ENCODE results near the gene GALNS.
A peak's percentile ranks its signal among the peaks of the same experiment; 100 is the strongest.

The GALNS gene

GRCh38 chr16:88798772-88799455 is 57.8 kb downstream of the GALNS start:
- H3K4me2 ChIP-seq (ENCODE audit: low read depth, low read length, poor library complexity, severe bottlenecking), result peak overlapping the region; percentile 75
- peak overlapping the region; percentile 96 for H3K9ac ChIP-seq (ENCODE audit: low read depth, low read length, poor library complexity, severe bottlenecking)
- peaks cover 44% of the 10 kb centered on the region for H3K79me2 ChIP-seq (ENCODE audit: insufficient read depth, low read length)
- H3F3A ChIP-seq (ENCODE audit: low read depth), result peaks cover 4% of the 10 kb centered on the region
- no peaks in the 10 kb centered on the region for H3K9me2 ChIP-seq (replicated peaks; ENCODE audit: low read depth, low read length)
- H3K4me1 ChIP-seq (ENCODE audit: insufficient read depth, low read length, poor library complexity, severe bottlenecking), result peaks cover 50% of the 10 kb centered on the region
- no peaks in the 10 kb centered on the region for H3K36me3 ChIP-seq (ENCODE audit: insufficient read depth, low read length)
- H3K27me3 ChIP-seq (ENCODE audit: insufficient read depth, low read length, poor library complexity, severe bottlenecking), result no peaks in the 10 kb centered on the region
- no peak overlapping the region for H2AFZ ChIP-seq (ENCODE audit: low read length)
- peak overlapping the region; percentile 79 for H3K4me3 ChIP-seq (ENCODE audit: low read length, poor library complexity, severe bottlenecking)
- no peaks in the 10 kb centered on the region for H3K9me3 ChIP-seq (ENCODE audit: insufficient read depth, low read depth, low read length)
- H4K20me1 ChIP-seq (ENCODE audit: insufficient read depth, low read length, poor library complexity, severe bottlenecking), result no peaks in the 10 kb centered on the region
- no peak for TF ChIP-seq EZH2phosphoT487 (IDR thresholded peaks at IDR 0.05; ENCODE audit: borderline replicate concordance)

GRCh38 chr16:88798073-88798472 is 58.7 kb downstream of the GALNS start:
- Histone ChIP-seq H3K79me2 (ENCODE audit: insufficient read depth, low read length) (peaks cover 46% of the 10 kb centered on the region), H4K20me1 (ENCODE audit: insufficient read depth, low read length, poor library complexity, severe bottlenecking) (no peaks in the 10 kb centered on the region), H2AFZ (ENCODE audit: low read length) (no peak overlapping the region), H3K4me2 (ENCODE audit: low read depth, low read length, poor library complexity, severe bottlenecking) (no peak overlapping the region), H3K36me3 (ENCODE audit: insufficient read depth, low read length) (no peaks in the 10 kb centered on the region), H3K4me3 (ENCODE audit: low read length, poor library complexity, severe bottlenecking) (no peak overlapping the region), H3K4me1 (ENCODE audit: insufficient read depth, low read length, poor library complexity, severe bottlenecking) (peaks cover 58% of the 10 kb centered on the region), H3K27me3 (ENCODE audit: insufficient read depth, low read length, poor library complexity, severe bottlenecking) (no peaks in the 10 kb centered on the region), H3K9ac (ENCODE audit: low read depth, low read length, poor library complexity, severe bottlenecking) (no peak overlapping the region), H3K9me2 (replicated peaks; ENCODE audit: low read depth, low read length) (no peaks in the 10 kb centered on the region), H3K9me3 (ENCODE audit: insufficient read depth, low read depth, low read length) (no peaks in the 10 kb centered on the region), H3F3A (ENCODE audit: low read depth) (peaks cover 4% of the 10 kb centered on the region)
- TF ChIP-seq EZH2phosphoT487 (IDR thresholded peaks at IDR 0.05; ENCODE audit: borderline replicate concordance) (no peak), CTCF (conservative IDR thresholded peaks at IDR 0.05; ENCODE audit: low read length) (no peak)

GRCh38 chr16:88796278-88796677 is 60.5 kb downstream of the GALNS start:
- no peaks in the 10 kb centered on the region for H3K9me2 ChIP-seq (replicated peaks; ENCODE audit: low read depth, low read length)
- H3K4me3 ChIP-seq (ENCODE audit: low read length, poor library complexity, severe bottlenecking), result no peak overlapping the region
- H3K9ac ChIP-seq (ENCODE audit: low read depth, low read length, poor library complexity, severe bottlenecking), result peak overlapping the region; percentile 32
- no peaks in the 10 kb centered on the region for H3K27me3 ChIP-seq (ENCODE audit: insufficient read depth, low read length, poor library complexity, severe bottlenecking)
- no peaks in the 10 kb centered on the region for H3K9me3 ChIP-seq (ENCODE audit: insufficient read depth, low read depth, low read length)
- no peaks in the 10 kb centered on the region for H4K20me1 ChIP-seq (ENCODE audit: insufficient read depth, low read length, poor library complexity, severe bottlenecking)
- H3K36me3 ChIP-seq (ENCODE audit: insufficient read depth, low read length), result no peaks in the 10 kb centered on the region
- TF ChIP-seq CTCF (conservative IDR thresholded peaks at IDR 0.05; ENCODE audit: low read length), result no peak
- no peak for TF ChIP-seq EZH2phosphoT487 (IDR thresholded peaks at IDR 0.05; ENCODE audit: borderline replicate concordance)
- no peak overlapping the region for H3K4me2 ChIP-seq (ENCODE audit: low read depth, low read length, poor library complexity, severe bottlenecking)
- H3K4me1 ChIP-seq (ENCODE audit: insufficient read depth, low read length, poor library complexity, severe bottlenecking), result peaks cover 71% of the 10 kb centered on the region
- peaks cover 4% of the 10 kb centered on the region for H3F3A ChIP-seq (ENCODE audit: low read depth)
- no peak overlapping the region for H2AFZ ChIP-seq (ENCODE audit: low read length)
- H3K79me2 ChIP-seq (ENCODE audit: insufficient read depth, low read length), result peaks cover 54% of the 10 kb centered on the region

All from Loucy (cell line).